ENCODE data around the gene MVB12B. TPM values are rescaled to one million over a fixed set of nuclear protein-coding genes. Genes with fewer than 3 reads are reported as not detected.

Gene MVB12B
- total and polyA plus RNA-seq, 2 donors from 2014 or later = 4.5 to 12.3 TPM

DNA sequence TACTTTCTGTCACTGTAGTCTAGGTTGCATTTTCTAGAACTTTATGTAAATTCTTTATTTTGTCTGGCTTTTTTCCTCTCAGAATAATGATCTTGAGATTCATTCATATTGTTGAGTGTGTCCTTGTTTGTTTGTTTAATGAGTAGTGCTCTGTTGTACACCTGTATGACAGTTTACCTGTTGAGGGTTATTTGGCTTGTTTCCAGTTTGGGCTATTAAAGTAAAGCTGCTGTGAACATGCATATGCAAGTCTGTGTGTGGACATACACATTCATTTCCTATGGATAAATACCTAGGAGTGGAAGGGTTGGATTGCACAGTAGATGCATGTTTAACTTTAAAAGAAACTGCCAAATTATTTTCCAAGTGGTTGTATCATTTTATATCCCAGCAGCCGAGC, 30.4 kb downstream of the MVB12B start:
- H3K9me3 ChIP-seq (ENCODE audit: control insufficient read depth in 2 of 3, insufficient read depth in 1 of 3, low read length in 3 of 3) = peaks cover 0 to 12% (median 0%) of the 10 kb centered on the region in 3 donors
- H3K27me3 ChIP-seq (ENCODE audit: control insufficient read depth, insufficient read depth, low read length) = no peaks in the 10 kb centered on the region
- no peaks in the 10 kb centered on the region for H3K4me1 ChIP-seq (ENCODE audit: control insufficient read depth in 2 of 3, insufficient read depth in 2 of 3, low read depth in 1 of 3, low read length in 3 of 3)
- intact Hi-C loops (cut with DNase I) = no loop called here
- TF ChIP-seq, protein P1, sequence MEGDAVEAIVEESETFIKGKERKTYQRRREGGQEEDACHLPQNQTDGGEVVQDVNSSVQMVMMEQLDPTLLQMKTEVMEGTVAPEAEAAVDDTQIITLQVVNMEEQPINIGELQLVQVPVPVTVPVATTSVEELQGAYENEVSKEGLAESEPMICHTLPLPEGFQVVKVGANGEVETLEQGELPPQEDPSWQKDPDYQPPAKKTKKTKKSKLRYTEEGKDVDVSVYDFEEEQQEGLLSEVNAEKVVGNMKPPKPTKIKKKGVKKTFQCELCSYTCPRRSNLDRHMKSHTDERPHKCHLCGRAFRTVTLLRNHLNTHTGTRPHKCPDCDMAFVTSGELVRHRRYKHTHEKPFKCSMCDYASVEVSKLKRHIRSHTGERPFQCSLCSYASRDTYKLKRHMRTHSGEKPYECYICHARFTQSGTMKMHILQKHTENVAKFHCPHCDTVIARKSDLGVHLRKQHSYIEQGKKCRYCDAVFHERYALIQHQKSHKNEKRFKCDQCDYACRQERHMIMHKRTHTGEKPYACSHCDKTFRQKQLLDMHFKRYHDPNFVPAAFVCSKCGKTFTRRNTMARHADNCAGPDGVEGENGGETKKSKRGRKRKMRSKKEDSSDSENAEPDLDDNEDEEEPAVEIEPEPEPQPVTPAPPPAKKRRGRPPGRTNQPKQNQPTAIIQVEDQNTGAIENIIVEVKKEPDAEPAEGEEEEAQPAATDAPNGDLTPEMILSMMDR (IDR thresholded peaks at IDR 0.05; ENCODE audit: borderline replicate concordance, extremely low read depth, insufficient read depth) = no peak
- no peak overlapping the region for H3K9ac ChIP-seq (ENCODE audit: low read length in 3 of 3)
- H3K4me3 ChIP-seq (ENCODE audit: low read length in 3 of 3) = no peak overlapping the region
- no peak for FAIRE-seq
- H3K36me3 ChIP-seq (ENCODE audit: control insufficient read depth in 2 of 3, insufficient read depth in 3 of 3, low read length in 3 of 3) = no peaks in the 10 kb centered on the region
- no peak overlapping the region for H3K27ac ChIP-seq (ENCODE audit: low read depth in 2 of 2, low read length in 2 of 2)
- no peak for DNase-seq

DNA sequence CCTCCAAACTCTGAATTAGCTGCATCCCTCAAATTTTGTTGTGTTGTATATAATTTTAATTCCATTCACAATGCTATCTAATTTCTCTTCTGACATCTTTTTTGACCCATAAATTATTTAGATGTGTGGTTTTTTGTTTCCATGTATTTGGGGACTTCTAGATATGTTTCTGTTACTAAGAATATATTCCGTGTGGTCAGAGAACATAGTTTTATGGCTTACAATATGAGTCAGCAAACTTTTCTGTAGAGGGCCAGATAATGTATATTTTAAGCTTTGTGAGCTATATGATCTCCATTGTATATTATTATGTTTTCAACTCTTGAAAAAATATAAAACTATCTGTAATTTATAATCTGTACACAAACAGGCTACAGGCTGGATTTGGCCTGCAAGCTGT, 33.4 kb downstream of the MVB12B start:
- H3K4me3 ChIP-seq (ENCODE audit: low read length in 3 of 3) = no peak overlapping the region
- no peaks in the 10 kb centered on the region for H3K4me1 ChIP-seq (ENCODE audit: control insufficient read depth in 2 of 3, insufficient read depth in 2 of 3, low read depth in 1 of 3, low read length in 3 of 3)
- H3K27ac ChIP-seq (ENCODE audit: low read depth in 2 of 2, low read length in 2 of 2) = no peak overlapping the region
- TF ChIP-seq, protein P1 (IDR thresholded peaks at IDR 0.05; ENCODE audit: borderline replicate concordance, extremely low read depth, insufficient read depth) = no peak
- no peaks in the 10 kb centered on the region for H3K27me3 ChIP-seq (ENCODE audit: control insufficient read depth, insufficient read depth, low read length)
- DNase-seq (no peak), FAIRE-seq (no peak)
- intact Hi-C loops (cut with DNase I) = no loop called here
- no peak overlapping the region for H3K9ac ChIP-seq (ENCODE audit: low read length in 3 of 3)
- peaks cover 0 to 2% (median 0%) of the 10 kb centered on the region in 3 donors for H3K36me3 ChIP-seq (ENCODE audit: control insufficient read depth in 2 of 3, insufficient read depth in 3 of 3, low read length in 3 of 3)
- H3K9me3 ChIP-seq (ENCODE audit: control insufficient read depth in 2 of 3, insufficient read depth in 1 of 3, low read length in 3 of 3) = peaks cover 0 to 12% (median 0%) of the 10 kb centered on the region in 3 donors

DNA sequence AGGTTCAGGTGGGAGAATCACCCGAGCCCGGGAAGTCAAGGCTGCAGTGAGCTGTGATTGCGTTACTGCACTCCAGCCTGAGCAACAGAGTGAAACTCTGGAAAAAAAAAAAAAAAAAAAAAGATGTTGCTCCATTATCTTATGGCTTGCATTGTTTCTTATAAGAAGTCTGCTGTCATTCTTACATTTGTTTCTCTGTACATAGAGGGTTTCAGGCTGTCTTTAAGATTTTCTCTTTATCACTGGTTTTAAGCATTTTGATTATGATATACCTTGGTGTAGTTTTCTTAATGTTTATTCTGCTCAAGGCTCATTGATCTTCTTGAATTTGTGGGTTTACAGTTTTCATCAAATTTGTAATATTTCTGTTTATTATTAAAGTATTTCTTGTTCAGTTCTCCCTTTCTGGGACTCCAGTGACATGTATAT, 35.2 kb downstream of the MVB12B start:
- TF ChIP-seq, protein P1 (IDR thresholded peaks at IDR 0.05; ENCODE audit: borderline replicate concordance, extremely low read depth, insufficient read depth) = no peak
- Histone ChIP-seq H3K9me3 (ENCODE audit: control insufficient read depth in 2 of 3, insufficient read depth in 1 of 3, low read length in 3 of 3) (peaks cover 0 to 12% (median 0%) of the 10 kb centered on the region in 3 donors), H3K4me3 (ENCODE audit: low read length in 3 of 3) (no peak overlapping the region), H3K27ac (ENCODE audit: low read depth in 2 of 2, low read length in 2 of 2) (no peak overlapping the region), H3K9ac (ENCODE audit: low read length in 3 of 3) (no peak overlapping the region), H3K27me3 (ENCODE audit: control insufficient read depth, insufficient read depth, low read length) (no peaks in the 10 kb centered on the region), H3K36me3 (ENCODE audit: control insufficient read depth in 2 of 3, insufficient read depth in 3 of 3, low read length in 3 of 3) (peaks cover 0 to 2% (median 0%) of the 10 kb centered on the region in 3 donors), H3K4me1 (ENCODE audit: control insufficient read depth in 2 of 3, insufficient read depth in 2 of 3, low read depth in 1 of 3, low read length in 3 of 3) (no peaks in the 10 kb centered on the region)
- DNase-seq = no peak
- intact Hi-C loops (cut with DNase I) = no loop called here
- no peak for FAIRE-seq

DNA sequence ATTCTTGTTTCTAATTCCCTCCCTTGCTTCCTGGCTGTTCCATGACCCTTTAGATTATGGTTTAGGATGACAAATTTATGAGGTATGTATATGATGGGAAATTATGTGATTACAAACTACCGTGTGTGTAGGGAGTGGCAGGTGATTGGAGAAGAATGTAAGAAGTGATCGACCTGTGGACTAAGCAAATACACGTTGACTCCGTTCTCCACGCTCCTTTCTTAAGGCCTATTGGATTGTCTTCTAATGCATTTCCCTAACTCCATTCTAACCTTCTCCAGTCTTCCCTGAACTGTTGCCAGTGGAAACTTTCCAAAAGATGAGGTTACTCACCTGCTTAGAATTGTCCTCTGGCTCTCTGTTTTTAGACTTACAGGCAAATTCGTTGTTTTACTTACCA, 36.6 kb downstream of the MVB12B start:
- DNase-seq = no peak
- no peak overlapping the region for H3K9ac ChIP-seq (ENCODE audit: low read length in 3 of 3)
- intact Hi-C loops (cut with DNase I) = no loop called here
- H3K27me3 ChIP-seq (ENCODE audit: control insufficient read depth, insufficient read depth, low read length) = no peaks in the 10 kb centered on the region
- peaks cover 0 to 2% (median 0%) of the 10 kb centered on the region in 3 donors for H3K36me3 ChIP-seq (ENCODE audit: control insufficient read depth in 2 of 3, insufficient read depth in 3 of 3, low read length in 3 of 3)
- no peak overlapping the region for H3K27ac ChIP-seq (ENCODE audit: low read depth in 2 of 2, low read length in 2 of 2)
- TF ChIP-seq, protein P1 (IDR thresholded peaks at IDR 0.05; ENCODE audit: borderline replicate concordance, extremely low read depth, insufficient read depth) = no peak
- no peak for FAIRE-seq
- peaks cover 0 to 8% (median 0%) of the 10 kb centered on the region in 3 donors for H3K9me3 ChIP-seq (ENCODE audit: control insufficient read depth in 2 of 3, insufficient read depth in 1 of 3, low read length in 3 of 3)
- no peak overlapping the region for H3K4me3 ChIP-seq (ENCODE audit: low read length in 3 of 3)
- no peaks in the 10 kb centered on the region for H3K4me1 ChIP-seq (ENCODE audit: control insufficient read depth in 2 of 3, insufficient read depth in 2 of 3, low read depth in 1 of 3, low read length in 3 of 3)

Measured in kidney (tissue), 14 donors.